ENCODE measurements around the gene POU6F1.
"Not testable (repeated sequence)": the region's sequence is repeated elsewhere in the genome, so short reads cannot be mapped to it uniquely, and the experiment has no call there.

POU6F1 gene

GRCh38 chr12:51217968-51218606, at the start of gene POU6F1:
POU6F1 (minus strand) TSS chr12:51218062; CDS start chr12:51206836, 11,226 bp downstream.
- peak; percentile 39 for DNase-seq (ENCODE audit: low read depth)

- DNase-seq (ENCODE audit: low read depth): no peak
These were observed 47.2 kb upstream of the POU6F1 start for GRCh38 chr12:51265024-51265423.

- no peak for DNase-seq (ENCODE audit: low read depth)
These were observed 46.4 kb upstream of the POU6F1 start for GRCh38 chr12:51264297-51264696.

GRCh38 chr12:51263341-51263740, 45.5 kb upstream of the POU6F1 start:
- DNase-seq (ENCODE audit: low read depth): no peak

- DNase-seq (ENCODE audit: low read depth): no peak
These were observed 44.9 kb upstream of the POU6F1 start for GRCh38 chr12:51262758-51263177.

GRCh38 chr12:51259600-51259999, 41.7 kb upstream of the POU6F1 start:
- DNase-seq (ENCODE audit: low read depth): not testable (repeated sequence)

GRCh38 chr12:51254536-51254935, 36.7 kb upstream of the POU6F1 start:
- DNase-seq (ENCODE audit: low read depth): no peak

GRCh38 chr12:51253276-51253675, 35.4 kb upstream of the POU6F1 start:
- DNase-seq (ENCODE audit: low read depth): no peak

- DNase-seq (ENCODE audit: low read depth): no peak
These were observed 29.8 kb upstream of the POU6F1 start for GRCh38 chr12:51247523-51248206.

GRCh38 chr12:51246254-51246853, 28.5 kb upstream of the POU6F1 start:
- DNase-seq (ENCODE audit: low read depth): no peak

GRCh38 chr12:51245476-51246253, 27.8 kb upstream of the POU6F1 start:
- no peak for DNase-seq (ENCODE audit: low read depth)

GRCh38 chr12:51244269-51244668, 26.4 kb upstream of the POU6F1 start:
- no peak for DNase-seq (ENCODE audit: low read depth)

- no peak for DNase-seq (ENCODE audit: low read depth)
These were observed 25.0 kb upstream of the POU6F1 start for GRCh38 chr12:51242876-51243275.

- DNase-seq (ENCODE audit: low read depth): no peak
These were observed 24.3 kb upstream of the POU6F1 start for GRCh38 chr12:51242120-51242519.

GRCh38 chr12:51240971-51241370, 23.1 kb upstream of the POU6F1 start:
- DNase-seq (ENCODE audit: low read depth): no peak

GRCh38 chr12:51238510-51239334, 20.9 kb upstream of the POU6F1 start, which contains the start of gene DAZAP2:
DAZAP2 (plus strand) TSS chr12:51238826; CDS start chr12:51238908, 82 bp downstream.
- peak; percentile 91 for DNase-seq (ENCODE audit: low read depth)

GRCh38 chr12:51238037-51238509, 20.2 kb upstream of the POU6F1 start:
- no peak for DNase-seq (ENCODE audit: low read depth)

- no peak for DNase-seq (ENCODE audit: low read depth)
These were observed 16.7 kb upstream of the POU6F1 start for GRCh38 chr12:51234530-51234929.

GRCh38 chr12:51232642-51233041, 14.8 kb upstream of the POU6F1 start:
- no peak for DNase-seq (ENCODE audit: low read depth)

GRCh38 chr12:51229116-51229809, 11.4 kb upstream of the POU6F1 start:
- DNase-seq (ENCODE audit: low read depth): no peak

GRCh38 chr12:51227962-51228361, 10.1 kb upstream of the POU6F1 start:
- no peak for DNase-seq (ENCODE audit: low read depth)
